GM19328 (cell line): ENCODE measurements around the gene GNG10.

ENCODE experiments used
- ATAC-seq: cut with Tn5 transposase; IDR thresholded peaks from one replicate; pipeline ENCODE4 v1.9.1; 2021; ENCODE audit warnings: mild to moderate bottlenecking, moderate library complexity; ENCODE audit not compliant: unreplicated experiment

The GNG10 gene

DNA sequence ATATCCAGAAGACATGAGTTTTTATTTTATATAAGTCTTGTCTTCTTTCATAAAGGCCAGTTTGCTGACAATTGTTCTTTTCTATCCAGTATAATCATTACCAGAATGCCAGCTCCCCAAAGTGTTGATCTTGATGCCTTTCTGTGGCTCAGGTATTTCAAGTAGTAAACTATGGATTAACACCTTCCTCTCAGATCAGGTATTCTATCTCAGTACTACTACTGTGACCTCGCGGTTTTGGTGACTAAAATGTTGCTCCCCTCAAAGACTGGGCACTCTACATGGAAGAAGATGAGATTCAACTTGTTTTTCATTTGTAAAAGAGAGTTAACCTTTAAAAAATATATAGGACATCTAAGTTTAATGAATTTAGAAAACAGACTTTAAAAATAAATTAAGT is 58.1 kb downstream of the GNG10 start:
- ATAC-seq, result no peak
